GM06990 (cell line): Measurements from ENCODE around the gene SNX6.

Source experiments
- DNase-seq: peaks from one replicate; pipeline ENCODE4 v3.0.0-alpha.2; 2011; ENCODE audit not compliant: insufficient read length; ENCODE audit errors: extremely low read depth
- H3K27me3 ChIP-seq: replicated peaks from 2 replicates; pipeline ENCODE4 v1.6.0; 2011; ENCODE audit warnings: low read length; ENCODE audit not compliant: control insufficient read depth, insufficient read depth
- H3K36me3 ChIP-seq: 2 replicates; pipeline ENCODE4 v1.5.1; 2011; ENCODE audit warnings: low read length; ENCODE audit not compliant: control insufficient read depth, insufficient read depth
- H3K4me3 ChIP-seq: replicated peaks from 2 replicates; pipeline ENCODE4 v1.5.1; 2011; ENCODE audit warnings: low read depth, mild to moderate bottlenecking, control low read depth, low read length
- TF ChIP-seq, protein P1 (sequence below): IDR thresholded peaks from 2 replicates; pipeline ENCODE4 v1.5.1; 2011; ENCODE audit warnings: low read length, control low read depth, mild to moderate bottlenecking, inconsistent platforms; ENCODE audit not compliant: insufficient read depth, poor library complexity, severe bottlenecking

Gene SNX6

DNA sequence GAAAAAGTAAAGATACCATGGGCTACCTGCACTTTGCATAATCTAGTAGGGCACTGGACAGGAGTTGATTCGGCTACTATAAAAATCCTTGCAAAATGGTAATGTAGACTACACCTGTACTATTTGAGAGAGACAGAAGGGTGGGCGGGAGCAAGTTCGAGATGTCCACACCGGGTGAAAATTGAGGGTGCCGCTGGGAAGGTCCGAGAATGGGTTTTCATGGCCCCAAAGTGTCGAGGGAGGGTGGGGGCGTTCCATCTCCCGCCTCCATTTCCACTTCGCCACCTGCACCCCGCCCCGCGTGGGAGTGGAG lies 648 bp downstream of the SNX6 start:
- TF ChIP-seq, protein P1, sequence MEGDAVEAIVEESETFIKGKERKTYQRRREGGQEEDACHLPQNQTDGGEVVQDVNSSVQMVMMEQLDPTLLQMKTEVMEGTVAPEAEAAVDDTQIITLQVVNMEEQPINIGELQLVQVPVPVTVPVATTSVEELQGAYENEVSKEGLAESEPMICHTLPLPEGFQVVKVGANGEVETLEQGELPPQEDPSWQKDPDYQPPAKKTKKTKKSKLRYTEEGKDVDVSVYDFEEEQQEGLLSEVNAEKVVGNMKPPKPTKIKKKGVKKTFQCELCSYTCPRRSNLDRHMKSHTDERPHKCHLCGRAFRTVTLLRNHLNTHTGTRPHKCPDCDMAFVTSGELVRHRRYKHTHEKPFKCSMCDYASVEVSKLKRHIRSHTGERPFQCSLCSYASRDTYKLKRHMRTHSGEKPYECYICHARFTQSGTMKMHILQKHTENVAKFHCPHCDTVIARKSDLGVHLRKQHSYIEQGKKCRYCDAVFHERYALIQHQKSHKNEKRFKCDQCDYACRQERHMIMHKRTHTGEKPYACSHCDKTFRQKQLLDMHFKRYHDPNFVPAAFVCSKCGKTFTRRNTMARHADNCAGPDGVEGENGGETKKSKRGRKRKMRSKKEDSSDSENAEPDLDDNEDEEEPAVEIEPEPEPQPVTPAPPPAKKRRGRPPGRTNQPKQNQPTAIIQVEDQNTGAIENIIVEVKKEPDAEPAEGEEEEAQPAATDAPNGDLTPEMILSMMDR, result no peak
- no peaks in the 10 kb centered on the region for H3K27me3 ChIP-seq
- peak overlapping the region; percentile 92 for H3K4me3 ChIP-seq
- no peak for DNase-seq
- no peaks in the 10 kb centered on the region for H3K36me3 ChIP-seq

DNA sequence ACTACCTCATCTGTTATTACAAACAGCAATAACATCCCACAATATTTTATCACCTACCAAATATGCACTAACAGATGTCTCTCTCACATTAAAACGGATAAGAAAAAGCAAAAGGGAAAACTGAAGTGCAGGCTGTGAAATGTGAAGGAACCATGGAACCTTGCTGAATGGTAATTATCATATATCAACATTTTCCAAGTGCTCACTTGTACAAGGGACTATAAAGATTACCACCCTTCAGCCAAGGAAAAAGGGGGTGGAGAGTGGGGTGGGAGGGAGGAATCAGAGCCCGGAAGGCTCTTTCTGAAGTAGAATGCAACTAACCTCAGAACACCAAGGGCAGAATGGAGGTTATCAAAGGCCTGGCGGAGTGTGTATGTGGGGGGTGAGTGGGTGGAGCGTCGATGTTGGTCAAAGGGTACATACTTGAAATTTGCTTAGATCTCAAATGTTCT lies 1.2 kb downstream of the SNX6 start:
- Histone ChIP-seq H3K4me3 (peak overlapping the region; percentile 92), H3K36me3 (no peaks in the 10 kb centered on the region), H3K27me3 (no peaks in the 10 kb centered on the region)
- TF ChIP-seq, protein P1, result no peak
- no peak for DNase-seq

- Histone ChIP-seq H3K36me3 (peaks cover 2% of the 10 kb centered on the region), H3K27me3 (no peaks in the 10 kb centered on the region), H3K4me3 (no peak overlapping the region)
- no peak for DNase-seq
- TF ChIP-seq, protein P1, result no peak
Measured at GRCh38 chr14:34623506-34623905, 6.4 kb downstream of the SNX6 start.

DNA sequence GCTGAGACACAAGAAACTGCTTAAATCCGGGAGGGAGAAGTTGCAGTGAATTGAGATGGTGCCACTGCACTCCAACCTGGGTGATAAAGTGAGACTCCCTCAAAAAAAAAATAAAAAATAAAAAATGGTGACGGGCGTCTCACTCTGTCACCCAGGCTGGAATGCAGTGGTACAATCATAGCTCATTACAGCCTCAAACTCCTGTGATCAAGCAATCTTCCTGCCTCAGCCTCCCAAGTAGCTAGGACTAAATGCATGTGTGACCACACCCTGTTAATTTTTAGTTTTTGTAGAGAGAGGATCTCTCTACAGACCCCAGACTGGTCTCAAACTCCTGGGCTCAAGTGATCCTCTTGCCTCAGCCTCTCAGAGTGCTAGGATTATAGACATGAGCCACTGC lies 9.1 kb downstream of the SNX6 start:
- H3K36me3 ChIP-seq, result peaks cover 2% of the 10 kb centered on the region
- no peak for DNase-seq
- TF ChIP-seq, protein P1, result no peak
- no peak overlapping the region for H3K4me3 ChIP-seq
- H3K27me3 ChIP-seq, result no peaks in the 10 kb centered on the region

GRCh38 chr14:34620115-34620514 lies 9.8 kb downstream of the SNX6 start:
- TF ChIP-seq, protein P1, result no peak
- H3K27me3 ChIP-seq, result no peaks in the 10 kb centered on the region
- no peak overlapping the region for H3K4me3 ChIP-seq
- no peak for DNase-seq
- peaks cover 2% of the 10 kb centered on the region for H3K36me3 ChIP-seq

GRCh38 chr14:34619471-34619870 lies 10.5 kb downstream of the SNX6 start:
- TF ChIP-seq, protein P1, result no peak

More at GRCh38 chr14:34619471-34619870, 10.5 kb downstream of the SNX6 start:
- Histone ChIP-seq H3K36me3 (peaks cover 2% of the 10 kb centered on the region), H3K27me3 (no peaks in the 10 kb centered on the region), H3K4me3 (no peak overlapping the region)
- no peak for DNase-seq
